ENCODE results near the gene TLCD2. TPM values are rescaled to one million over a fixed set of nuclear protein-coding genes. Genes with fewer than 3 reads are reported as not detected.

Gene TLCD2
- total RNA-seq, 1 experiment from 2014 or later = 1.5 TPM

DNA sequence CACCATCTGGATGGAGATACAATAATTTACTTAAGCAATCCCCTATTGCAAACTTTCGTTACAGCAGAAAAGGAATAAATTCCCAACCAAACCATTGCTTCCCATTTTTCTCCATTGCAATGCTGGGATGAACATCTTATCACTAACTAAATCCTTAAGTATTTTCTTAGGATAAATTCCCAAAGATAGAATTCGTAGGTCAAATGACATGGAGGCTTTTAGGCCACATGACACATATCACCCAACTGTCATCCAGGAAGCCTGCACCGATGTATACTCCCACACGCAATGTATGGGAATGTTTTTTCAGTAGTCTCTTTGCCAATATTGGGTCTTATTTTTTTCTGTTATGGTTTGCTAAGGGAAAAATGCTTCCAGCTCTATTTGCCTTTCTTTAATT, 1.6 kb upstream of the TLCD2 start:
- Histone ChIP-seq H2AK5ac (ENCODE audit: insufficient read length, low read length) (no peak overlapping the region), H3K4me1 (ENCODE audit: insufficient read depth, low read length) (peaks cover 2% of the 10 kb centered on the region; the same call in 1 of the 2 replicates), H2AFZ (ENCODE audit: low read length) (no peak overlapping the region), H2BK120ac (ENCODE audit: low read depth, low read length, poor library complexity, severe bottlenecking) (no peak overlapping the region), H3K23ac (ENCODE audit: insufficient read length, low read depth, low read length) (no peak overlapping the region), H3K27ac (ENCODE audit: insufficient read length, low read depth, low read length) (no peak overlapping the region), H3K14ac (ENCODE audit: insufficient read depth, low read length) (no peak overlapping the region), H4K5ac (ENCODE audit: insufficient read length, low read depth, low read length) (no peak overlapping the region), H2BK12ac (ENCODE audit: insufficient read length, low read depth, low read length) (no peak overlapping the region), H2BK15ac (ENCODE audit: low read depth, low read length) (no peak overlapping the region), H3K9ac (ENCODE audit: extremely low read depth, insufficient read length, low read length) (no peak overlapping the region), H2BK5ac (ENCODE audit: insufficient read length, low read length) (no peak overlapping the region), H4K91ac (ENCODE audit: insufficient read length, low read depth, low read length) (no peak overlapping the region), H3T11ph (ENCODE audit: low read length) (no peak overlapping the region), H4K8ac (replicated peaks; ENCODE audit: insufficient read length, low read depth, low read length) (no peak overlapping the region), H3K18ac (ENCODE audit: insufficient read length, low read depth, low read length) (no peak overlapping the region), H3K4me2 (ENCODE audit: insufficient read depth, insufficient read length, low read length) (no peak overlapping the region), H3K56ac (ENCODE audit: insufficient read length, low read depth, low read length) (no peak overlapping the region), H3K9me3 (ENCODE audit: control insufficient read depth, low read depth, low read length) (no peaks in the 10 kb centered on the region), H3K4ac (ENCODE audit: low read depth, low read length) (no peak overlapping the region), H2BK20ac (ENCODE audit: low read depth, low read length, poor library complexity, severe bottlenecking) (no peak overlapping the region), H4K20me1 (ENCODE audit: control insufficient read depth, insufficient read depth, insufficient read length) (no peaks in the 10 kb centered on the region), H3K79me2 (ENCODE audit: insufficient read depth, low read length) (no peaks in the 10 kb centered on the region), H3K23me2 (ENCODE audit: insufficient read length, low read depth, low read length, poor library complexity, severe bottlenecking) (peaks cover 28% of the 10 kb centered on the region), H3K79me1 (ENCODE audit: insufficient read depth, low read depth, low read length, poor library complexity, severe bottlenecking) (no peaks in the 10 kb centered on the region), H3K27me3 (ENCODE audit: insufficient read depth, low read length) (no peaks in the 10 kb centered on the region)
- no peak for DNase-seq
- H3K4me1 Mint-ChIP-seq = peaks cover 27 to 33% of the 10 kb centered on the region in 2 experiments
- peaks cover 0 to 13% (median 2%) of the 10 kb centered on the region in 3 experiments; a peak in 3 of 7 replicates for H3K36me3 Mint-ChIP-seq (ENCODE audit: insufficient read depth in 1 of 3, low read depth in 3 of 3)
- H3K9me3 Mint-ChIP-seq = no peaks in the 10 kb centered on the region; a peak in 1 of 5 replicates
- no peak for TF ChIP-seq CTCF (conservative IDR thresholded peaks at IDR 0.05)
- no CpG with 5 or more reads among the region's 4 CpGs for WGBS (ENCODE audit: extremely low coverage, insufficient read length, low lambda C conversion rate)
- H3K4me3 Mint-ChIP-seq = no peak overlapping the region; a peak in 1 of 5 replicates
- peaks cover 3% of the 10 kb centered on the region for H3K27me3 Mint-ChIP-seq (ENCODE audit: low read depth)
- no peak overlapping the region for H3K27ac Mint-ChIP-seq

Data from H9 (cell line).